Measurements from ENCODE around the gene PRC1.
A peak's percentile ranks its signal among the peaks of the same experiment; 100 is the strongest.

PRC1 gene

GRCh38 chr15:90959894-90960293, 34.4 kb downstream of the PRC1 start:
- DNase-seq (ENCODE audit: low spot score): peak; percentile 93
- H3K27ac ChIP-seq: peak overlapping the region; percentile 84 to 87
- H3K4me3 ChIP-seq: no peak overlapping the region

DNA sequence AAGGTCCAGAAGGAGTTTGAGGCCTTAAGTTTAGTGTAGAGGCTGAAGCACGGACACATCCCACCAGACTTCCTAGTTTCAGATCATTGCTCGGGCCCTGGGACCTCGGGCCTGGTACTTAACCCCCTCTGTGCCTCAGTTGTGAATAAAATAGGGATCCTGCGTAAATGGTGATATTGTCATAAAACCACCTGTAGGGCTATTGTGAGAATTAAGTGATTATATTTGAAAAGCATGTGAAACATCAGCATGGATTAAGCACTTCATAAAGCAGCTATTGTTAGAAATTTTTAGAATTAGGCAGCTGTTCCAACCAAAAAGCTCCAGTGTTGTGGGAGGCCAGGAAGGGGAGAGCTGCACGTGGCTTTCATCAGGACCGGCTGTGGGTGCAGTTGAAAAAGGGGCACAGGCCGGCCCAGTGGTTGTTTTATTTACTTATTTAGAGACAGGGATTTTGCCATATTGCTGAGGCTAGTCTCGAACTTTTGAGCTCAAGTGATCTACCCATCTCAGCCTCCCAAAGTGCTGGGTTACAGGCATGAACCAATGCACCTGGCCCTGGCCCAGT, 35.2 kb downstream of the PRC1 start:
- H3K4me3 ChIP-seq: no peak overlapping the region
- H3K27ac ChIP-seq: peak overlapping the region; percentile 84 to 87
- TF ChIP-seq CTCF (IDR thresholded peaks at IDR 0.05): no peak
- no peak for DNase-seq (ENCODE audit: low spot score)

More at GRCh38 chr15:90959894-90960293, 34.4 kb downstream of the PRC1 start:
- no peak for TF ChIP-seq CTCF (IDR thresholded peaks at IDR 0.05)

- DNase-seq (ENCODE audit: low spot score): no peak
- peak overlapping the region; percentile 79 for H3K4me3 ChIP-seq
- no peak for TF ChIP-seq CTCF (IDR thresholded peaks at IDR 0.05)
- peak overlapping the region; percentile 67 to 80 for H3K27ac ChIP-seq
Observed at GRCh38 chr15:90957791-90958190, 36.5 kb downstream of the PRC1 start.

- H3K27ac ChIP-seq: peak overlapping the region; percentile 67 to 80
- TF ChIP-seq CTCF (IDR thresholded peaks at IDR 0.05): no peak
- DNase-seq (ENCODE audit: low spot score): no peak
- H3K4me3 ChIP-seq: peak overlapping the region; percentile 79
Observed at GRCh38 chr15:90957031-90957790, 37.1 kb downstream of the PRC1 start.

DNA sequence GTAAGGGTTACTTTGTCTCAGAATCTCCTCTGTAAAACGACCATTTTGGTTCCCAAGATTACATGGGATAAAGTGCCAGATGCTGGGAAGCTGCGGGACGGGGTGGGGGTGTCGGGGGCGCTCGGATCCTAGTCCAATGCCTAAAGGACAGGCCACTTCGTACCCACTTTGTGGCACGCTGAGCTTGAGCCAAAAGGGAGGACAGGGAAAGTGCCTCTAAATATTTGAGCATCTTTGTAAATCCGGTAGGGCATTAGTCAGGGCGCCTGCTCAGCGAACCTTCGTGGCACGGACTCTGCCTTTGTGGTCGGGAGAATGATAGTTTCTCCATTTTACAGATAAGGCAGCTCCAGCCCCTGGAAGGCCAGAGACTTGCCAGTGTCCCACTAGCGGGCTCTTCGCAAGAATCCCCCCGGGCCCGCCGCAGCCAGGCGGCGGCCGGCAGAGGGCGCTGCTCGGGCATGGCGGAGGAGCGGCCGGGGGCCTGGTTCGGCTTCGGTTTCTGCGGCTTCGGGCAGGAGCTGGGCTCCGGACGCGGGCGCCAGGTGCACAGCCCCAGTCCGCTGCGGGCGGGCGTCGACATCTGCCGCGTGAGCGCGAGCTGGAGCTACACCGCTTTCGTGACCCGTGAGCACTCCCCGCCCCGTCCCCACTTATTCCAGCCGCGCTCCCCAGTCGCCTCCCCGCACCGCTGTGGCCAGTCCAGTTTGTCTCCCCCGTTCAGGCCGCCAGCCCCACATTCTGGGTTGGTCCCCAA, 37.9 kb downstream of the PRC1 start:
- H3K27ac ChIP-seq: peak overlapping the region; percentile 67 to 80
- peak overlapping the region; percentile 79 for H3K4me3 ChIP-seq
- no peak for DNase-seq (ENCODE audit: low spot score)
- TF ChIP-seq CTCF (IDR thresholded peaks at IDR 0.05): peak; percentile 97

GRCh38 chr15:90955624-90956273, 38.6 kb downstream of the PRC1 start:
- TF ChIP-seq CTCF (IDR thresholded peaks at IDR 0.05): no peak
- peak overlapping the region in 1 of 2 donors; percentile 80 for H3K27ac ChIP-seq
- no peak for DNase-seq (ENCODE audit: low spot score)
- peak overlapping the region; percentile 92 for H3K4me3 ChIP-seq
